HG03103 (cell line): Measurements from ENCODE around the gene FAH.

ENCODE experiments used
- ATAC-seq: cut with Tn5 transposase; IDR thresholded peaks from one replicate; pipeline ENCODE4 v1.9.1; 2021; ENCODE audit warnings: low read depth; ENCODE audit not compliant: unreplicated experiment

Gene FAH

GRCh38 chr15:80191897-80192595, 39.2 kb downstream of the FAH start:
- ATAC-seq = no peak

GRCh38 chr15:80194186-80194585, 41.4 kb downstream of the FAH start:
- no peak for ATAC-seq

GRCh38 chr15:80194914-80195313, 42.1 kb downstream of the FAH start:
- no peak for ATAC-seq

- no peak for ATAC-seq
These were observed 46.6 kb downstream of the FAH start for GRCh38 chr15:80199366-80199765.

GRCh38 chr15:80199869-80200268, 47.1 kb downstream of the FAH start:
- no peak for ATAC-seq

- no peak for ATAC-seq
These were observed 48.6 kb downstream of the FAH start for GRCh38 chr15:80201256-80202015.

- ATAC-seq = no peak
These were observed 49.2 kb downstream of the FAH start for GRCh38 chr15:80202016-80202315.

- ATAC-seq = no peak
These were observed 50.0 kb downstream of the FAH start for GRCh38 chr15:80202641-80203360.

- ATAC-seq = no peak
These were observed 50.6 kb downstream of the FAH start for GRCh38 chr15:80203361-80203885.

GRCh38 chr15:80204231-80204630, 51.4 kb downstream of the FAH start:
- no peak for ATAC-seq

- no peak for ATAC-seq
These were observed 55.1 kb downstream of the FAH start for GRCh38 chr15:80207887-80208286.

GRCh38 chr15:80208758-80209734, 56.2 kb downstream of the FAH start:
- ATAC-seq = no peak

GRCh38 chr15:80210611-80211573, 58.1 kb downstream of the FAH start:
- peak; percentile 60 for ATAC-seq

GRCh38 chr15:80211976-80212375, 59.2 kb downstream of the FAH start:
- no peak for ATAC-seq

GRCh38 chr15:80214910-80215309, 62.1 kb downstream of the FAH start:
- no peak for ATAC-seq

- no peak for ATAC-seq
These were observed 63.3 kb downstream of the FAH start for GRCh38 chr15:80216141-80216540.

- ATAC-seq = no peak
These were observed 64.1 kb downstream of the FAH start for GRCh38 chr15:80216911-80217310.

GRCh38 chr15:80217327-80217900, 64.6 kb downstream of the FAH start:
- no peak for ATAC-seq

GRCh38 chr15:80219955-80220354, 67.2 kb downstream of the FAH start:
- ATAC-seq = no peak
